Loucy (cell line): ENCODE results near the gene FAM13A.

Experiments
- H2AFZ ChIP-seq: fragments of 200-600 bp; sonication (generic); 2 replicates; pipeline ENCODE4 v1.6.0; 2016; ENCODE audit warnings: antibody characterized with exemption, mild to moderate bottlenecking, low read length, moderate library complexity
- H3F3A ChIP-seq: fragments of 200-600 bp; 2 replicates; pipeline ENCODE4 v1.6.0; 2016; ENCODE audit warnings: antibody characterized with exemption, low read depth, mild to moderate bottlenecking
- H3K27me3 ChIP-seq: fragments of 200-600 bp; sonication (generic); 2 replicates; pipeline ENCODE4 v1.6.1; 2014; ENCODE audit warnings: low read length, mild to moderate bottlenecking; ENCODE audit not compliant: insufficient read depth, poor library complexity, severe bottlenecking
- H3K36me3 ChIP-seq: fragments of 200-600 bp; sonication (generic); 2 replicates; pipeline ENCODE4 v1.6.1; 2016; ENCODE audit warnings: low read length; ENCODE audit not compliant: insufficient read depth
- H3K4me1 ChIP-seq: fragments of 200-600 bp; sonication (generic); 2 replicates; pipeline ENCODE4 v1.5.1; 2014; ENCODE audit warnings: low read length, mild to moderate bottlenecking; ENCODE audit not compliant: insufficient read depth, poor library complexity, severe bottlenecking
- H3K4me2 ChIP-seq: fragments of 200-600 bp; sonication (generic); 2 replicates; pipeline ENCODE4 v1.6.0; 2014; ENCODE audit warnings: antibody characterized with exemption, low read length, low read depth, mild to moderate bottlenecking; ENCODE audit not compliant: poor library complexity, severe bottlenecking
- H3K4me3 ChIP-seq: fragments of 200-600 bp; sonication (generic); 2 replicates; pipeline ENCODE4 v1.5.1; 2014; ENCODE audit warnings: low read length, mild to moderate bottlenecking, mixed read lengths; ENCODE audit not compliant: poor library complexity, severe bottlenecking
- H3K79me2 ChIP-seq: fragments of 200-600 bp; sonication (generic); 2 replicates; pipeline ENCODE4 v1.6.1; 2014; ENCODE audit warnings: low read length; ENCODE audit not compliant: insufficient read depth
- H3K9ac ChIP-seq: fragments of 200-600 bp; sonication (generic); 2 replicates; pipeline ENCODE4 v1.6.0; 2014; ENCODE audit warnings: mild to moderate bottlenecking, low read depth, low read length, moderate library complexity; ENCODE audit not compliant: poor library complexity, severe bottlenecking
- H3K9me2 ChIP-seq: fragments of 200-600 bp; sonication (generic); replicated peaks from 2 replicates; pipeline ENCODE4 v1.6.1; 2016; ENCODE audit warnings: low read depth, low read length, mixed read lengths
- H3K9me3 ChIP-seq: fragments of 200-600 bp; sonication (generic); 2 replicates; pipeline ENCODE4 v1.6.1; 2014; ENCODE audit warnings: mild to moderate bottlenecking, antibody characterized with exemption, low read length, low read depth; ENCODE audit not compliant: insufficient read depth
- H4K20me1 ChIP-seq: fragments of 200-600 bp; sonication (generic); 2 replicates; pipeline ENCODE4 v1.6.0; 2014; ENCODE audit warnings: antibody characterized with exemption, low read length, mild to moderate bottlenecking; ENCODE audit not compliant: insufficient read depth, poor library complexity, severe bottlenecking
- CTCF ChIP-seq: fragments of 200-600 bp; sonication (generic); conservative IDR thresholded peaks from 2 replicates; pipeline ENCODE4 v1.5.1; 2014; ENCODE audit warnings: mild to moderate bottlenecking, antibody characterized with exemption, low read length
- EZH2phosphoT487 ChIP-seq: fragments of 200-600 bp; IDR thresholded peaks from 2 replicates; pipeline ENCODE4 v1.6.1; 2018; ENCODE audit warnings: antibody characterized with exemption, mild to moderate bottlenecking, moderate library complexity, borderline replicate concordance

FAM13A gene

GRCh38 chr4:89048906-89049601 lies 7.9 kb downstream of the FAM13A start:
- H3K9ac ChIP-seq = no peak overlapping the region
- no peak for TF ChIP-seq EZH2phosphoT487
- no peak for TF ChIP-seq CTCF
- peaks cover 5% of the 10 kb centered on the region for H4K20me1 ChIP-seq
- no peak overlapping the region for H2AFZ ChIP-seq
- H3K36me3 ChIP-seq = no peaks in the 10 kb centered on the region
- H3K4me2 ChIP-seq = no peak overlapping the region
- H3K27me3 ChIP-seq = no peaks in the 10 kb centered on the region
- H3K4me1 ChIP-seq = no peaks in the 10 kb centered on the region
- H3K79me2 ChIP-seq = peaks cover 35% of the 10 kb centered on the region; the same call in 1 of the 2 replicates
- no peaks in the 10 kb centered on the region for H3K9me3 ChIP-seq
- no peak overlapping the region for H3K4me3 ChIP-seq
- H3K9me2 ChIP-seq = no peaks in the 10 kb centered on the region
- H3F3A ChIP-seq = no peaks in the 10 kb centered on the region

DNA sequence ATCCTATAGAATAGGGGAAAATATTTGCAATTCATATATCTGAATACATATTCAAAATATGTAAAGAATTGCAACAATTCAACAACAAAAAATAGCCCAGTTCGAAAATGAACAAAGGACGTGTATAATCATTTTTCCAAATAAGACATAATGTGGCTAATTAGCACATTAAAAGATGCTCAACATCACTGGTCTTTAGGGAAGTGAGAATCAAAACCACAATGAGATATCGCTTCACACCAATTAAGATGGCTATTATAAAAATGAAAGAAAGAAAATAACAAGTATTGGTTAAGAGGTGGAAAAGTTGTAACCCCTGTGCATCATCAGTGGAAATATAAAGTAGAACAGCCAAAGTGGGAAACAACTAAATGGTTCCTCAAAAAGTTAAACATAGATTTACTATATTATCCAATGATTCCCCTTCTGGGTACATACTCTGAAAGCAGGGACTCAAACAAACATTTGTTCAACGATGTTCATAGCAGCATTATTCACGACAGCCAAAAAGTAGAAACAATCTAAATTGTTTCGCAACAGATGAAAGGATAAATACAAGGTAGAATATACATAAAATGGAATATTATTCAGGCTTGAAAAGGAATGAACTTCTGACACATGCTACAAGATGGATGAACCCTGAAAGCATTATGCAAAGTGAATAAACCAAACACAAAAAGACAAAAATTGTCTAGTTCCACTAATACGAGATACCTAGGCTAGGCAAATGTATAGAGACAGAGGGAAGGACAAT lies 12.7 kb downstream of the FAM13A start:
- H4K20me1 ChIP-seq = peaks cover 5% of the 10 kb centered on the region
- H3F3A ChIP-seq = no peaks in the 10 kb centered on the region
- H3K4me1 ChIP-seq = no peaks in the 10 kb centered on the region
- no peak for TF ChIP-seq EZH2phosphoT487
- no peak for TF ChIP-seq CTCF
- no peak overlapping the region for H3K9ac ChIP-seq
- H3K79me2 ChIP-seq = peaks cover 10% of the 10 kb centered on the region; the same call in 1 of the 2 replicates
- no peak overlapping the region for H3K4me2 ChIP-seq
- H3K4me3 ChIP-seq = no peak overlapping the region
- H3K9me3 ChIP-seq = no peaks in the 10 kb centered on the region
- no peaks in the 10 kb centered on the region for H3K9me2 ChIP-seq
- H2AFZ ChIP-seq = no peak overlapping the region
- no peaks in the 10 kb centered on the region for H3K36me3 ChIP-seq
- no peaks in the 10 kb centered on the region for H3K27me3 ChIP-seq

GRCh38 chr4:89042055-89042454 lies 14.9 kb downstream of the FAM13A start:
- Histone ChIP-seq H3K4me1 (no peaks in the 10 kb centered on the region), H3F3A (no peaks in the 10 kb centered on the region), H3K79me2 (peaks cover 5% of the 10 kb centered on the region; the same call in 1 of the 2 replicates)

More at GRCh38 chr4:89042055-89042454, 14.9 kb downstream of the FAM13A start:
- Histone ChIP-seq H3K4me2 (no peak overlapping the region), H3K27me3 (no peaks in the 10 kb centered on the region), H3K36me3 (no peaks in the 10 kb centered on the region), H3K9me2 (no peaks in the 10 kb centered on the region), H3K9ac (no peak overlapping the region), H3K4me3 (no peak overlapping the region), H4K20me1 (no peaks in the 10 kb centered on the region), H2AFZ (no peak overlapping the region), H3K9me3 (no peaks in the 10 kb centered on the region; the same call in 1 of the 2 replicates)
- TF ChIP-seq EZH2phosphoT487 (no peak), CTCF (no peak)
